ENCODE measurements around the gene SPHK2.
"Not testable (repeated sequence)": the region's sequence is repeated elsewhere in the genome, so short reads cannot be mapped to it uniquely, and the experiment has no call there.

The SPHK2 gene

DNA sequence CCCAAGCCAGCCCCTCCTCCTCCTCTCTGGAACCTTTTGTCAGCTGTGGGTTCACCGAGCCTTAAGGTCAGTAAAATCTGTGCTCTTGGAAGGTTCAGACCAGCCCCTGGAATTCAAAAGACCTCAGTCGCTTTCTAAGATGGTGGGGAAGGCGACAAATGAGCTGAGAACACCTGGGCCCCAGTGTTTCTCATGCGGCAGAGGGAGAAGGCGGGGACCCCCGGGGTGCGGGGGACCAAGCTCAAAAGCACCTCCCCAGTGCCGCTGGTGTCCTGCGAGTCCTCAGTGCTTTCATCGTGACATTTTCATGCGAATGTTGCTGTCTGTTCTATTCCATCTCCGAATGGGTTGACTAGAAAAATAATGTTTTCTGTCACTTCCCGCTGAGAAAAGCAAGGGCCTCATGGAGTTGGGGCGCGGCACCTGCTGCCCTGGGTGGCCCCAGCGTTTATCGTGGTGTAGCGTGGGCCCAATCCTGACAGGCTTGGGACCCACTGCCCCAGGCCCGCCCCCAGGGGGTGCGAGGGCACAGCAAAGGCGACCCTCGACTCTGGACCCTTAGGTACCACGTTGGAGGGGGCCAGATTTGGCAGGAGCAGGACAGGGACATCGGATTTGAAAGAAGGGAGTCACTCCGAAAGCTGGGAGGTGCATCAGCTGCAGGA, 54.3 kb downstream of the SPHK2 start:
- no peak for DNase-seq (ENCODE audit: low read depth)
- in situ Hi-C loops (cut with HindIII; ENCODE audit: low sequenced_read_pairs): loop anchor here (10.0 kb wide), 1 partner anchor 121 kb away; no protein-coding TSS in a partner anchor
- TF ChIP-seq CTCF (IDR thresholded peaks at IDR 0.05; ENCODE audit: low read depth, low read length, missing control alignments): no peak

DNA sequence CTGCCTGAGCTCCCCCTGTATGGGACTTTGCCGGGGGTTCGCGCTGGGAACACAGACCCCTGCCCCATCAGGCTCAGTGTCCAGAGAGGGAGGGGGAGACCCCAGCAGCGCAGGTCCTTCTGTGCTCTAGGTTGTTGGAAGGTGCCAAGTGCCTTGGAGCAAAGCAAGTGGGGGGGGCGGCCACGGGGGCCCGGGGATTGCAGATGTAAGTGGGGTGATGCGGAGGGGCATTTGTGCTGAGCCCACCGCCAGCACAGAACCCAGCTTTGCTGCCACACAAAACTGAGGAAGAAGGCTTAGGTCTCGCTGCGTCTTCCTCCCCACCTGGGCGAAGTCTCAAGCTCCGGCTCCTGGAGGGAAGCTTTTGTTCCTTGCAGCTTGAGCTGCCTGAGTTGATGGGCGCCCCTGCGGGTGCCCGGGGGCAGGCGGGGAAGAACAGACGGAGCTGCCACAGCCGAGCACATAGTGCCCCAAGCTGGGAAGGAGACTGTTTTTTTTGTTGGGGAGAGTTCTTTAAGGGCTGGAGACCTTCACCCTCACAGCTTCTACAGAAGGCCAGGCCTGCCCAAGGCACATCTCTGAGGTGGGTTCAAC, 55.0 kb downstream of the SPHK2 start:
- no peak overlapping the region for H3K4me3 ChIP-seq (ENCODE audit: low read depth, low read length)
- no peak for DNase-seq (ENCODE audit: low read depth)
- in situ Hi-C loops (cut with HindIII; ENCODE audit: low sequenced_read_pairs): loop anchor here (10.0 kb wide), 1 partner anchor 120 kb away; no protein-coding TSS in a partner anchor
- TF ChIP-seq CTCF (IDR thresholded peaks at IDR 0.05; ENCODE audit: low read depth, low read length, missing control alignments): no peak

More for the DNA sequence above, 54.3 kb downstream of the SPHK2 start:
- no peak overlapping the region for H3K4me3 ChIP-seq (ENCODE audit: low read depth, low read length)

GRCh38 chr19:48674921-48675824, 55.9 kb downstream of the SPHK2 start:
- peak; percentile 65 for DNase-seq (ENCODE audit: low read depth)
- H3K4me3 ChIP-seq (ENCODE audit: low read depth, low read length): no peak overlapping the region
- peak; percentile 88 for TF ChIP-seq CTCF (IDR thresholded peaks at IDR 0.05; ENCODE audit: low read depth, low read length, missing control alignments)
- in situ Hi-C loops (cut with HindIII; ENCODE audit: low sequenced_read_pairs): loop anchor here (10.0 kb wide), 1 partner anchor 120 kb away; no protein-coding TSS in a partner anchor

- no peak overlapping the region for H3K4me3 ChIP-seq (ENCODE audit: low read depth, low read length)
- no peak for TF ChIP-seq CTCF (IDR thresholded peaks at IDR 0.05; ENCODE audit: low read depth, low read length, missing control alignments)
- in situ Hi-C loops (cut with HindIII; ENCODE audit: low sequenced_read_pairs): loop anchor here (10.0 kb wide), 1 partner anchor 118 kb away; no protein-coding TSS in a partner anchor
- DNase-seq (ENCODE audit: low read depth): no peak
Observed at GRCh38 chr19:48676487-48676886, 57.2 kb downstream of the SPHK2 start.

- no peak for TF ChIP-seq CTCF (IDR thresholded peaks at IDR 0.05; ENCODE audit: low read depth, low read length, missing control alignments)
- DNase-seq (ENCODE audit: low read depth): no peak
- no peak overlapping the region for H3K4me3 ChIP-seq (ENCODE audit: low read depth, low read length)
- in situ Hi-C loops (cut with HindIII; ENCODE audit: low sequenced_read_pairs): loop anchor here (10.0 kb wide), 1 partner anchor 118 kb away; no protein-coding TSS in a partner anchor
Observed at GRCh38 chr19:48676887-48677286, 57.6 kb downstream of the SPHK2 start.

DNA sequence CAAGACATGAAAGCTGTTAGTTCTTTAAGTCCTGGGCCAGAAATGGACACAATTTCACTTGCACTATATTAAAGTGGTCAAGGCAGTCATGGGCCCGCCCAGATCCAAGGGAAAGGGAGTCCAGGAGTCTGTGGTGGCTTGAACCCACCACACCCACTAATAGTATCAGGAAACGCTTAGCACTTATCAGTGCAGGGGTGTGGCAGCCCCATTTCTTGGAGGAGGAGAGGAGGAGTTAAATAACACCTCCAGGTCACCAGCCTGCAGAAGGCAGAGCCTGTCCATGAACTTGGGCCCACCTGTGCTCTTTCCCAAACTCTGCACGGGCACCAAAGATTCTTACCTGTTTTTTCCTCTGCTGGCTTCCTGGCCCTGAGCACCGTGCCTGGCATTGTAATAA, 58.9 kb downstream of the SPHK2 start:
- in situ Hi-C loops (cut with HindIII; ENCODE audit: low sequenced_read_pairs): loop anchor here (10.0 kb wide), 1 partner anchor 117 kb away; no protein-coding TSS in a partner anchor
- no peak overlapping the region for H3K4me3 ChIP-seq (ENCODE audit: low read depth, low read length)
- no peak for DNase-seq (ENCODE audit: low read depth)
- no peak for TF ChIP-seq CTCF (IDR thresholded peaks at IDR 0.05; ENCODE audit: low read depth, low read length, missing control alignments)

DNA sequence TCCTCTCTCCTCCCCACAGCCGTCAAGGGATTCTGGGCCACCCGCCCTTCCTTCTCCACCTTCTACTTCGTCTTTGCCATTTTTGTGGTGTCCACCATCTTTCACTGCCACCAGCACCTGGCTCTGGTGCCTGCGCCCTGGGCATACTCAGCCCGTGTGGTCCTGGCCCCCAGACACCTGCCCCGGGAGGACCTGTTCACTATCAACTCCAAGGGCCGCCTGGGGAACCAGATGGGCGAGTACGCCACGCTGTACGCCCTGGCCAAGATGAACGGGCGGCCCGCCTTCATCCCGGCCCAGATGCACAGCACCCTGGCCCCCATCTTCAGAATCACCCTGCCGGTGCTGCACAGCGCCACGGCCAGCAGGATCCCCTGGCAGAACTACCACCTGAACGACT, 60.7 kb downstream of the SPHK2 start:
- H3K4me3 ChIP-seq (ENCODE audit: low read depth, low read length); DNase-seq (ENCODE audit: low read depth); in situ Hi-C loops (cut with HindIII; ENCODE audit: low sequenced_read_pairs): not testable (repeated sequence)

Data from astrocyte of the cerebellum (primary cell).